Panc1 (cell line): ENCODE results near the gene CEP128. TPM values are rescaled to one million over a fixed set of nuclear protein-coding genes. Genes with fewer than 3 reads are reported as not detected.

Source experiments
- ATAC-seq: fragments of 200-7000 bp; cut with Tn5 transposase; 2 replicates; pipeline ENCODE4 v1.9.1; 2020; ENCODE audit warnings: mild to moderate bottlenecking, moderate library complexity
- BruUV-seq: library from RNA; stranded (reverse); fragments of 400-500 nt; replicated peaks from 2 replicates; lab custom pipeline; 2021; lab: Mats Ljungman, UMichigan
- CTCF ChIA-PET: fragments of 300-600 bp; sonication (Branson Sonifier 250); formaldehyde crosslinking; loops from one replicate; lab custom pipeline; 2022; ENCODE audit warnings: antibody characterized with exemption; lab: Charles Lee
- POLR2A ChIA-PET: fragments of 300-600 bp; sonication (Branson Sonifier 250); formaldehyde crosslinking; loops from one replicate; lab custom pipeline; 2022; ENCODE audit warnings: antibody characterized with exemption; lab: Charles Lee
- DNase-seq: peaks from one replicate; pipeline ENCODE4 v3.0.0-alpha.2; 2010; ENCODE audit warnings: low read depth, low spot score
- H3K27ac ChIP-seq: 2 replicates; pipeline ENCODE4 v1.5.1; 2011; ENCODE audit warnings: mild to moderate bottlenecking, low read length, inconsistent platforms
- H3K27me3 ChIP-seq: fragments of 200-500 bp; sonication (Bioruptor generic); 2 replicates; pipeline ENCODE4 v1.6.0; 2014; ENCODE audit warnings: low read length, inconsistent platforms; ENCODE audit not compliant: control insufficient read depth, insufficient read depth
- H3K36me3 ChIP-seq: fragments of 200-500 bp; sonication (Bioruptor generic); 2 replicates; pipeline ENCODE4 v1.5.1; 2014; ENCODE audit warnings: inconsistent platforms, mild to moderate bottlenecking, low read length, moderate library complexity; ENCODE audit not compliant: control insufficient read depth, insufficient read depth
- H3K4me1 ChIP-seq: 2 replicates; pipeline ENCODE4 v1.5.1; 2011; ENCODE audit warnings: inconsistent platforms, mild to moderate bottlenecking, low read length, moderate library complexity; ENCODE audit not compliant: control insufficient read depth, insufficient read depth
- H3K4me3 ChIP-seq, 2 experiments: 2 replicates each; pipeline ENCODE4 v1.5.1; 2011 to 2012; ENCODE audit warnings: low read depth in 2 of 2, low read length in 2 of 2, mild to moderate bottlenecking in 2 of 2, inconsistent platforms in 1 of 2, moderate library complexity in 1 of 2
- H3K9me3 ChIP-seq: fragments of 200-500 bp; sonication (Bioruptor generic); 2 replicates; pipeline ENCODE4 v1.5.1; 2014; ENCODE audit warnings: low read depth, mild to moderate bottlenecking, inconsistent platforms, low read length, moderate library complexity; ENCODE audit not compliant: control insufficient read depth, insufficient read depth
- POLR2AphosphoS5 ChIP-seq: IDR thresholded peaks from 2 replicates; pipeline ENCODE4 v1.6.1; 2012; ENCODE audit warnings: mild to moderate bottlenecking, low read depth, low read length, moderate library complexity
- REST ChIP-seq, 2 experiments: IDR thresholded peaks; 2 replicates each; pipeline ENCODE4 v1.6.1; 2011 to 2012; ENCODE audit warnings: low read depth in 2 of 2, control low read depth in 1 of 2, low read length in 1 of 2, mild to moderate bottlenecking in 1 of 2, moderate library complexity in 1 of 2; ENCODE audit not compliant: insufficient read depth in 1 of 2
- SIN3A ChIP-seq: IDR thresholded peaks from 2 replicates; pipeline ENCODE4 v1.6.1; 2012; ENCODE audit warnings: low read depth, mild to moderate bottlenecking, low read length, moderate library complexity, borderline replicate concordance; ENCODE audit not compliant: insufficient read depth
- TCF7L2 ChIP-seq: IDR thresholded peaks from 2 replicates; pipeline ENCODE4 v1.6.1; 2011; ENCODE audit warnings: mild to moderate bottlenecking, low read depth, low read length, inconsistent platforms
- in situ Hi-C: cut with HindIII; loops from 2 replicates; pipeline ENCODE4 v1.10.0; 2016; ENCODE audit warnings: low sequenced_read_pairs, low pct_unique_long_range_greater_than_20kb
- intact Hi-C: fragments of 100-400 bp; cut with micrococcal nuclease; formaldehyde crosslinking; loops from one replicate; pipeline ENCODE4 v1.10.0; 2022; ENCODE audit not compliant: unreplicated experiment
- total RNA-seq: library from RNA; stranded (reverse); gene quantifications from one replicate; pipeline ENCODE4 v1.2.1, GENCODE V29; 2021; ENCODE audit not compliant: unreplicated experiment
- TF ChIP-seq, protein P1 (sequence below): fragments of 450-650 bp; IDR thresholded peaks from 2 replicates; pipeline ENCODE4 v1.5.1; 2017; ENCODE audit warnings: mild to moderate bottlenecking

The CEP128 gene
- total RNA-seq, 1 experiment from 2014 or later = 9.3 TPM

GRCh38 chr14:80770114-80770908 is 171.2 kb downstream of the CEP128 start:
- intact Hi-C loops = no loop called here
- H3K4me1 ChIP-seq = no peaks in the 10 kb centered on the region
- POLR2A ChIA-PET = no interaction called here
- DNase-seq (no peak), ATAC-seq (no peak)
- H3K36me3 ChIP-seq = no peaks in the 10 kb centered on the region
- no peak for TF ChIP-seq REST (IDR thresholded peaks at IDR 0.05; ENCODE audit: insufficient read depth in 1 of 2, low read depth in 2 of 2, low read length in 1 of 2)
- no peak for TF ChIP-seq SIN3A
- TF ChIP-seq, protein P1, sequence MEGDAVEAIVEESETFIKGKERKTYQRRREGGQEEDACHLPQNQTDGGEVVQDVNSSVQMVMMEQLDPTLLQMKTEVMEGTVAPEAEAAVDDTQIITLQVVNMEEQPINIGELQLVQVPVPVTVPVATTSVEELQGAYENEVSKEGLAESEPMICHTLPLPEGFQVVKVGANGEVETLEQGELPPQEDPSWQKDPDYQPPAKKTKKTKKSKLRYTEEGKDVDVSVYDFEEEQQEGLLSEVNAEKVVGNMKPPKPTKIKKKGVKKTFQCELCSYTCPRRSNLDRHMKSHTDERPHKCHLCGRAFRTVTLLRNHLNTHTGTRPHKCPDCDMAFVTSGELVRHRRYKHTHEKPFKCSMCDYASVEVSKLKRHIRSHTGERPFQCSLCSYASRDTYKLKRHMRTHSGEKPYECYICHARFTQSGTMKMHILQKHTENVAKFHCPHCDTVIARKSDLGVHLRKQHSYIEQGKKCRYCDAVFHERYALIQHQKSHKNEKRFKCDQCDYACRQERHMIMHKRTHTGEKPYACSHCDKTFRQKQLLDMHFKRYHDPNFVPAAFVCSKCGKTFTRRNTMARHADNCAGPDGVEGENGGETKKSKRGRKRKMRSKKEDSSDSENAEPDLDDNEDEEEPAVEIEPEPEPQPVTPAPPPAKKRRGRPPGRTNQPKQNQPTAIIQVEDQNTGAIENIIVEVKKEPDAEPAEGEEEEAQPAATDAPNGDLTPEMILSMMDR = no peak
- no peak for TF ChIP-seq POLR2AphosphoS5
- no peak for TF ChIP-seq TCF7L2
- CTCF ChIA-PET = no interaction called here
- no peak overlapping the region for H3K27ac ChIP-seq
- no peaks in the 10 kb centered on the region for H3K9me3 ChIP-seq
- no peaks in the 10 kb centered on the region for H3K27me3 ChIP-seq
- H3K4me3 ChIP-seq = no peak overlapping the region
- in situ Hi-C loops = no loop called here
- BruUV-seq = no TSS peak

DNA sequence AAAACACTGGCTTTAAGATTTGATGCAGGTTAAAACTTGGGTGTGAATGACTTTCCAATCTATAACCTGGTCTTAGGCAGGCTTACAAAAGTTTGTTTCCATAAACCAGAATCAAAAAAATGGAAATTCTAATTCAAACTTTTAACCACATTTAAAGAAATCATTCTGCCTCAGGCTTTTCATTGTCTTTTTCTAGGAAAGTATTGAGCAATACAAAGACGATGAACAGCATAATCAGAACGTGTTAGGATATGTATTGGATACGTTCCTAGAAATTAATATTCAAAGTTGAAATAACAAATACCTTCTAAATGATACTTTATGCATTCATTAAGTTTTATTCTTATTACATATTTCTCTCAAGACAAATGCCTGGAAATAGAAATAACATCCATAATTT is 172.9 kb downstream of the CEP128 start:
- Histone ChIP-seq H3K27me3 (no peaks in the 10 kb centered on the region), H3K4me3 (no peak overlapping the region), H3K27ac (no peak overlapping the region), H3K4me1 (no peaks in the 10 kb centered on the region), H3K9me3 (no peaks in the 10 kb centered on the region), H3K36me3 (no peaks in the 10 kb centered on the region)
- ATAC-seq (no peak), DNase-seq (no peak)
- TF ChIP-seq TCF7L2 (no peak), SIN3A (no peak), POLR2AphosphoS5 (no peak), REST (IDR thresholded peaks at IDR 0.05; ENCODE audit: insufficient read depth in 1 of 2, low read depth in 2 of 2, low read length in 1 of 2) (no peak)
- TF ChIP-seq, protein P1 = no peak
- CTCF ChIA-PET = no interaction called here
- in situ Hi-C loops (no loop called here), intact Hi-C loops (no loop called here)
- no TSS peak for BruUV-seq
- POLR2A ChIA-PET = no interaction called here
